HuH-7.5 (cell line): ENCODE results near the gene PHF20.
"Not testable (repeated sequence)": the region's sequence is repeated elsewhere in the genome, so short reads cannot be mapped to it uniquely, and the experiment has no call there.

ENCODE experiments used
- DNase-seq: peaks from one replicate; pipeline ENCODE4 v3.0.0; 2011; ENCODE audit warnings: low spot score

Gene PHF20

GRCh38 chr20:35920523-35920922, 148.7 kb downstream of the PHF20 start:
- no peak for DNase-seq

- no peak for DNase-seq
Observed at GRCh38 chr20:35929301-35929700, 157.5 kb downstream of the PHF20 start.

- DNase-seq, result no peak
Observed at GRCh38 chr20:35934050-35934449, 162.2 kb downstream of the PHF20 start.

GRCh38 chr20:35939264-35939663, 167.4 kb downstream of the PHF20 start:
- no peak for DNase-seq

- DNase-seq, result no peak
Observed at GRCh38 chr20:35941620-35942019, 169.8 kb downstream of the PHF20 start.

- DNase-seq, result no peak
Observed at GRCh38 chr20:35942243-35942642, 170.4 kb downstream of the PHF20 start.

GRCh38 chr20:35947489-35947888, 175.7 kb downstream of the PHF20 start:
- peak; percentile 43 for DNase-seq

- no peak for DNase-seq
Observed at GRCh38 chr20:35947907-35948306, 176.1 kb downstream of the PHF20 start.

- DNase-seq, result no peak
Observed at GRCh38 chr20:35950093-35950492, 178.3 kb downstream of the PHF20 start.

- not testable (repeated sequence) for DNase-seq
Observed at GRCh38 chr20:35952080-35952479, 180.3 kb downstream of the PHF20 start.

GRCh38 chr20:35952480-35953386, 180.9 kb downstream of the PHF20 start:
- DNase-seq, result no peak

GRCh38 chr20:35953387-35954199, 181.8 kb downstream of the PHF20 start:
- DNase-seq, result peak; percentile 35

- peak; percentile 86 for DNase-seq
Observed at GRCh38 chr20:35954200-35954906, 182.5 kb downstream of the PHF20 start, which contains the start of gene SCAND1. Gene SCAND1 (minus strand): TSS chr20:35954502. CDS start chr20:35954284, 218 bp downstream.

- DNase-seq, result no peak
Observed at GRCh38 chr20:35954907-35955251, 183.1 kb downstream of the PHF20 start.

GRCh38 chr20:35956616-35957015, 184.8 kb downstream of the PHF20 start:
- DNase-seq, result no peak

- not testable (repeated sequence) for DNase-seq
Observed at GRCh38 chr20:35959291-35959690, 187.5 kb downstream of the PHF20 start.

- DNase-seq, result no peak
Observed at GRCh38 chr20:35963878-35964277, 192.1 kb downstream of the PHF20 start.

- no peak for DNase-seq
Observed at GRCh38 chr20:35967979-35968640, 196.3 kb downstream of the PHF20 start, which contains the start of gene CNBD2. Gene CNBD2 (plus strand): TSS chr20:35968590. CDS start chr20:35968763, 173 bp downstream.

- DNase-seq, result no peak
Observed at GRCh38 chr20:35968930-35969329, 197.1 kb downstream of the PHF20 start.

GRCh38 chr20:35971981-35972380, 200.2 kb downstream of the PHF20 start:
- no peak for DNase-seq

- no peak for DNase-seq
Observed at GRCh38 chr20:35972462-35972861, 200.6 kb downstream of the PHF20 start.

GRCh38 chr20:35974256-35974655, 202.4 kb downstream of the PHF20 start:
- DNase-seq, result no peak
